Stimulated activated CD4-positive, alpha-beta T cell treated with anti-CD3 and anti-CD28 coated beads, Interleukin-15, amount 100 ng/mL, for 1 hour (primary cell): Measurements from ENCODE around the gene DUSP3.

Source experiments
- DNase-seq, 2 donors: peaks; one replicate each; pipeline ENCODE4 v3.0.0-alpha.2; 2020; ENCODE audit warnings: low read depth in 1 of 2, low spot score in 1 of 2

DUSP3 gene

GRCh38 chr17:43769426-43769825 is 9.4 kb downstream of the DUSP3 start:
- DNase-seq: no peak

GRCh38 chr17:43768943-43769342 is 9.8 kb downstream of the DUSP3 start:
- no peak for DNase-seq

DNA sequence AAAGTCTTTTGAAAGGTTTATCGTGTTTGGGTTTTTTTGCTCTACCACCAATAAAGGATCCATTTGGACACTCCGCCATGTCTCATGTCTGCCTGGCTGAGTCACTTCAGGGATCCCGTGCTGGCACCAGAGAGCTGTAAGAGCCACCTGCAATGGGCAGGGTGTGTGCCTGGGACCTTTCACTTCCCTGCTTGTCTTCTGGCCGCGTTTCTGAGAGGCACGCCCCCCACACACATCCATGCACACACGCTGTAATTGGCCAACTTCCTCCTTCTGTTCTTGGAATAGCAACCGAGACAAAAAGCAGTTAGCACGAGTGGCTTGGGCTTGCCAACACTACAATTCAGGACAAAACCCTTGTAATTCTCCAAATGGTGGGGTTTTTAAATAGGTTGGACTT is 10.4 kb downstream of the DUSP3 start:
- DNase-seq: no peak

GRCh38 chr17:43767713-43768059 is 11.1 kb downstream of the DUSP3 start:
- no peak for DNase-seq

DNA sequence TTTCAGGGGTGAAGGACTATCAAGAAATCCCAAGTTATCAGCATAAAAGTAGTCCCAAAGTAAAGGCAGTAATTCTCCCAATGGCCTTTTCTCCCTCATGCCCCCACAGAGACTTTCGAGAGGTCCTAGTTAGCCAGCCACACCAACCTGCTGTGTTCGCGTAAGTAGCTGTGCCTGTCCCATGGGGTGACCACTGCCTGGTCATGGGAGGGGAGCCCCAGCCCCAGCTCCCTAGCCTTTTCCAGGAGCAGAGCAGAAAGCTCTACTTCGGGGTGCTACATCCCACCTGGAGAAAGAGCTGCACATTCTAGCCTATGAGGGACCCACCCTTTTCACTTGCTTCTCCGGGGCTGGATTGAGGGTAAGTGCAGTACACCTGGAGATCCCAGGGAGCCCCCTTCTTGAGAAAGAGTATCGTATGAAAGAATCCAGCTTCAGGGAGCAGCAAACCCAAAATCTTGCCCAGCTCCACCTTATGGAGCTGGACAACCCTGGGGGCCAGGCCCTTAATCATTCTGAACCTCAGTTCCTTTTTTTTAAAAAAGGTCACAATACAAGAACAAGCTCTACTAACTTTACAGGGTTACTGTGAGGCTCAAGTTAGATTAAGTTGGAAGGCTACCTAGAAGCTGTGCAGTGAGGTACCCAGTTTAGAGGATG is 11.6 kb downstream of the DUSP3 start:
- no peak for DNase-seq

- peak; percentile 10 to 14 for DNase-seq
Measured at GRCh38 chr17:43766413-43767052, 12.2 kb downstream of the DUSP3 start.

- peak; percentile 75 to 80 for DNase-seq
Measured at GRCh38 chr17:43760254-43760852, 18.4 kb downstream of the DUSP3 start.

DNA sequence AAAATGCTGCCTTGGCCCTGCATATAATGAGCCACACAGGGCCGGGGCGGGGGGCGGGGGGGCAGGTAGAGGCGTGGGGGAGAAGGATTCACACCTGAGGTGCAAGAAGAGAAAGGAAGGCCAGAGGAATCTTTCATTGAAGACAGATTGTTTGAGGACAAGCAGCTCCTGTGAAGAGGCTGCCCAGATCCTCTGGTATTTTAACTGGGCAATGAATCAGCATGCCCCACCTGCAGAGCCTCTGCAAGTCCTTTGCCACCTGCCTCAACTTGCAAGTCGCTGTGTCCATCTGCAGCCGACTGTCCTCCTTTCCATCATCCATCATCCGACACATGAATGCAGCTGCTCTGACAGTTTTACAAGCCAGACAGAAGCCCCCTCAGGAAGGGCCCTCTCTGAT is 18.9 kb downstream of the DUSP3 start:
- DNase-seq: no peak

GRCh38 chr17:43758497-43759174 is 20.1 kb downstream of the DUSP3 start, which contains the start of gene SOST:
Gene SOST (minus strand): TSS chr17:43758791. CDS start chr17:43758741, 50 bp downstream.
- DNase-seq: no peak

DNA sequence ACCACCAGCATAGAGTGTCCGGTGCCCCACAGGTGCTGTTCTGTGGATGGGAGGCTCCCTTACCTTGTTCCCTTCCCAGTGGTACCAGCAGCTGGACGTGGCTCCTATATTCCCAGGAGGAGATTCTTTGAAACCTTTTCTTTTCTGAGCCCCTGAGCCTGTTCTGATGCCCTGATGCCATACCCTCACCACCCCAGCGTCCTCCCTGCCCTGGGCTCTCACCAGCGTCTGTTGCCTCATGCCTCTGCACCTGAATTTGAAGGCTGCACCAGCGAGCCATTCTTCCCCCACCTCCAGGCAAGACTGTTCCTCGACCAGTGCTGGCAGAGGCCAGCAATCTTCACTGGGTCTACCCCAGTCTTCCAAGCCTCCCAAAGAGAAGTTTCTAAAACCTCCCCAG is 20.7 kb downstream of the DUSP3 start:
- DNase-seq: no peak

DNA sequence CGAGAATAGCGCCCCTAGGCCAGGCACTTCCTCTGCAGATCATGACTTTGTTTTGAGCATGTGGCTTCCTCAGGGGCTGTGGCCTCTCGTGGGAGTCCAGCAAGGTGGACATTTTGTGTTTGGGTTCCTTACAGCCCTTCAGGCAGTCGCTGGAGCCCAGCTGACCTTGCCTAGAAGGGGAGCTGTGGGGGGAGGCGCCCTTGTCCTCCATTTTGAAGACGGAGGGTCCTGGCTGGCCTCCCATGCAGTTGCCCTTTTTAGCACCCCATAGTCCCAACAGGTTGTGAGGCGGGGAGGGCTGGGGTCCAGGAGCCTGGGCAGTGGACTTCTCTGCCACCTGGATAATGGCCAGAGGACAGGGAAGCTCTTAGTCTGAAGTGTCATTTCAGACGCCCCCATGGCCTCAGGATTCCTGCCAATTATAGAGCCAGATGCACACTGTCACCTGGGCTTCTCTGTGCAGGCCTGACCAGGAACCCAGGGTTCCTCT is 21.6 kb downstream of the DUSP3 start:
- DNase-seq: no peak

DNA sequence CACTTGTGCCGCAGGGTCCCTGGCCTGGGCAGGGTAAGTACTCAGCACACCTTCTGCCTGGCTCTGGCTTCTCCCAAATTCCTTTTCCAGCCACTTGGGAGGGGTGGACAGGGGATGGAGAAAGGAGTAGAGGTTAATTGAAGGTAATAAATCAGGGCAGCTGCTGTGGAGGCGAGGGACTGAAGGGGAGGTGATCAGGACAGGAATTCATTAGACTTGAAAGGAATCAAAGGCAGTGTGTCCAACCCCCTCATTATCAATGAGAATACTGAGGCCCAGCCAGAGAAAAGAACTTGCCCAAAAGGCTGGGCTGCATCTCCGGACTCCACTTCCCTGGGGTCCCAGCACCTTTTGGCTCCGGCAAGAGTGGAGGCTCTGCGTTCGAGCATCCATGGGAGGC is 22.6 kb downstream of the DUSP3 start:
- no peak for DNase-seq

GRCh38 chr17:43755389-43755875 is 23.3 kb downstream of the DUSP3 start:
- DNase-seq: no peak

- DNase-seq: no peak
Measured at GRCh38 chr17:43754947-43755346, 23.8 kb downstream of the DUSP3 start.

- DNase-seq: no peak
Measured at GRCh38 chr17:43753493-43754129, 25.2 kb downstream of the DUSP3 start.

DNA sequence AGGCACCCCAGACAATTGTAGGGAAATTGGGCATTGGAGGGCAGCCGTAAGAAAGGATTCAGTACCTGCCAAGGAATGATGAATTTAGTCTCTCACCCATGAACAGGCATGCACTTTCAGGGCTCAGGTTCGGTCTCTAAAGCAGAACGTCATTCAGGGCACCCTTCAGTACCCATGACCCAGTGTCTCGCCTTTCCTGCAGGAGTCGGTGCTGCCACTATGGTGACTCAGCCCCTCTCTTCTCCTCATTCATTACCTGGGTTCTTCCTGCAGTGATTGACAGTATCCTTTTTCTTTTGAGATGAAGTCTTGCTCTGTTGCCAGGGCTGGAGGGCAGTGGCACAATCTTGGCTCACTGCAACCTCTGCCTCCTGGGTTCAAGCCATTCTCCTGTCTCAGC is 28.6 kb downstream of the DUSP3 start:
- DNase-seq: no peak

DNA sequence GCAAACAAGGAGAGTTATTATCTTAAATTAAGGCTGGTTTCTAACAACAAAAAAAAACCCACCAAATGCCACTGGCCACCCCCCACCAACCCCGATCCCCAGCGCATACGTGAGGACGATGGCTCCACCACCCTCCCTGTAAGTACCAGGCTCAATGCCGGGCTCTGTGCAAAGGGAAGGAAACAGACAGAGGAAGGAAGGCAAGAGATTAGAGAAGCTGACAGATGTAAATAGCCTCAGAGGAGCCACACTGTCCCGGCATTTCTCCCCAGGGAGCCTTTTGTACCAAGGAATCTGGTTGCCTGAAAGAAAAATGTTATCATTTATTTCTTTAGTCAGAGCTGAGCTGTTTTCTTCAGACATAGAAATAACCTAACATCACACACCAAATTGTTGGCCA is 33.2 kb downstream of the DUSP3 start:
- DNase-seq: no peak

GRCh38 chr17:43741636-43742035 is 37.1 kb downstream of the DUSP3 start:
- DNase-seq: no peak

DNA sequence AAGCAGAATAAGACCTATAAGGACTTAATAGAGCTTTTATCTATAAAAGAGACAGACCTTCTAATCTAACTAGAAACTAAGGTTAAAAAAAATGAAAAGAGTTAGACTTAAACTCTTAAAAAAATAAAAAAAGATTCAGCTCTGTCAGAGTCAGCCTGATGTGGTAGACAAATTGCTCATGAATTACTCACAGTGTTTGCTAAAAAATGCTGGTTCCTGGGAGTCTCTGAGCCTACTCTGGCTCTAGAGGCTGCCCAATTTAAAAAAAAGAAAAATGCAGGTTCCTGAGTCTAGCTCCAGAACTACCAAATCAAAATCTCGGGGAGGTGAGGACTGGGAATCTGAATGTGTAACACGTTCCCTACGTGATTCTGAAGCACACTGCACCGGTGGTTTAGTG is 38.2 kb downstream of the DUSP3 start:
- no peak for DNase-seq

- no peak for DNase-seq
Measured at GRCh38 chr17:43737722-43738121, 41.1 kb downstream of the DUSP3 start.

- DNase-seq: no peak
Measured at GRCh38 chr17:43736389-43736788, 42.4 kb downstream of the DUSP3 start.
